ENCODE results near the gene HOMER1.

- TF ChIP-seq MXI1 (IDR thresholded peaks at IDR 0.05; ENCODE audit: low read depth, low read length) = no peak
- no peak for TF ChIP-seq USF2 (IDR thresholded peaks at IDR 0.05; ENCODE audit: borderline replicate concordance, low read depth, low read length)
- no peak for TF ChIP-seq RB1 (IDR thresholded peaks at IDR 0.05; ENCODE audit: borderline replicate concordance)
- no peak for TF ChIP-seq IRF5 (IDR thresholded peaks at IDR 0.05; ENCODE audit: borderline replicate concordance)
Observed at GRCh38 chr5:79536193-79536906, 22.4 kb upstream of the HOMER1 start.

Data from GM12878 (cell line).